Body of pancreas (tissue), 4 donors: Measurements from ENCODE around the gene SLC12A3.

Experiments
- CTCF ChIP-seq, 7 experiments: fragments of 450-650 bp in 4 of 7; fragments of 200-600 bp in 3 of 7; sonication (generic) in 3 of 7; IDR thresholded peaks; one replicate each; pipeline ENCODE4 v1.5.1; 2016 to 2019; ENCODE audit warnings: antibody characterized with exemption in 7 of 7
- POLR2A ChIP-seq, 3 donors: fragments of 450-650 bp; IDR thresholded peaks; one replicate each; pipeline ENCODE4 v1.6.1; 2016; ENCODE audit warnings: antibody characterized with exemption in 3 of 3, mild to moderate bottlenecking in 2 of 3

- TF ChIP-seq CTCF (IDR thresholded peaks at IDR 0.05): no peak
- peak in 1 of 3 donors; percentile 18 for TF ChIP-seq POLR2A (IDR thresholded peaks at IDR 0.05)
Observed at GRCh38 chr16:56911771-56912571, 47.0 kb downstream of the SLC12A3 start.
